Neutrophil (primary cell): Measurements from ENCODE around the gene ZNF554.
A peak's percentile ranks its signal among the peaks of the same experiment; 100 is the strongest.

ENCODE experiments used
- H3K27ac ChIP-seq: fragments of 200-600 bp; sonication (generic); 2 replicates; pipeline ENCODE4 v1.5.1; 2016; ENCODE audit warnings: mild to moderate bottlenecking, moderate library complexity
- H3K27me3 ChIP-seq: fragments of 200-600 bp; sonication (generic); 2 replicates; pipeline ENCODE4 v1.6.0; 2016; ENCODE audit warnings: mild to moderate bottlenecking
- H3K36me3 ChIP-seq: fragments of 200-600 bp; sonication (generic); 2 replicates; pipeline ENCODE4 v1.5.1; 2017
- H3K4me1 ChIP-seq, 2 experiments: fragments of 200-600 bp in 1 of 2; sonication (generic) in 1 of 2; 1 replicate in 1 of 2; 2 replicates in 1 of 2; pipeline versions ENCODE4 v1.5.1 to v1.6.1; 2013 to 2016; ENCODE audit warnings: low read depth in 1 of 2, low read length in 1 of 2, mild to moderate bottlenecking in 1 of 2, moderate library complexity in 1 of 2; ENCODE audit not compliant: control insufficient read depth in 1 of 2, insufficient read depth in 1 of 2
- H3K4me3 ChIP-seq, 2 experiments: fragments of 200-600 bp in 1 of 2; sonication (generic) in 1 of 2; 1 replicate in 1 of 2; 2 replicates in 1 of 2; pipeline ENCODE4 v1.5.1; 2013 to 2016; ENCODE audit warnings: low read depth in 1 of 2, low read length in 1 of 2, mild to moderate bottlenecking in 1 of 2, moderate library complexity in 1 of 2
- H3K9me3 ChIP-seq: fragments of 200-600 bp; sonication (generic); 2 replicates; pipeline ENCODE4 v1.5.1; 2016
- CTCF ChIP-seq: fragments of 200-600 bp; sonication (generic); IDR thresholded peaks from 2 replicates; pipeline ENCODE4 v1.5.1; 2016; ENCODE audit warnings: antibody characterized with exemption

The ZNF554 gene

GRCh38 chr19:2819540-2820111 is at the start of gene ZNF554:
TSS of gene ZNF554 (plus strand) at chr19:2819868. CDS start at chr19:2820072, 204 bp downstream.
- Histone ChIP-seq H3K4me1 (peaks cover 10 to 12% of the 10 kb centered on the region in 2 experiments), H3K27ac (peak within 1 kb of the TSS; percentile 36), H3K36me3 (peaks cover 5% of the 10 kb centered on the region), H3K27me3 (peaks cover 4% of the 10 kb centered on the region), H3K4me3 (peak within 1 kb of the TSS; percentile 68 to 75), H3K9me3 (no peaks in the 10 kb centered on the region)
- TF ChIP-seq CTCF: peak; percentile 98

GRCh38 chr19:2770055-2771013 is 49.3 kb upstream of the ZNF554 start:
- Histone ChIP-seq H3K36me3 (peaks cover 36% of the 10 kb centered on the region), H3K9me3 (no peaks in the 10 kb centered on the region), H3K4me1 (peaks cover 10 to 13% of the 10 kb centered on the region in 2 experiments), H3K27ac (peak overlapping the region; percentile 47), H3K27me3 (no peaks in the 10 kb centered on the region), H3K4me3 (no peak overlapping the region)
- no peak for TF ChIP-seq CTCF

GRCh38 chr19:2771786-2772674 is 47.6 kb upstream of the ZNF554 start:
- H3K36me3 ChIP-seq: peaks cover 20% of the 10 kb centered on the region
- H3K4me3 ChIP-seq: no peak overlapping the region
- no peak overlapping the region for H3K27ac ChIP-seq

GRCh38 chr19:2774083-2774679 is 45.5 kb upstream of the ZNF554 start:
- Histone ChIP-seq H3K36me3 (peaks cover 1% of the 10 kb centered on the region), H3K4me3 (no peak overlapping the region), H3K27ac (no peak overlapping the region), H3K4me1 (peaks cover 20 to 22% of the 10 kb centered on the region in 2 experiments), H3K27me3 (no peaks in the 10 kb centered on the region), H3K9me3 (no peaks in the 10 kb centered on the region)
- no peak for TF ChIP-seq CTCF

More at GRCh38 chr19:2771786-2772674, 47.6 kb upstream of the ZNF554 start:
- no peaks in the 10 kb centered on the region for H3K27me3 ChIP-seq
- no peak for TF ChIP-seq CTCF
- H3K9me3 ChIP-seq: no peaks in the 10 kb centered on the region
- peaks cover 20 to 22% of the 10 kb centered on the region in 2 experiments for H3K4me1 ChIP-seq
